Fibroblast of lung (primary cell): ENCODE results near the gene ACO2.

ENCODE experiments used
- EZH2 ChIP-seq: IDR thresholded peaks from 2 replicates; pipeline ENCODE4 v1.5.1; 2012; ENCODE audit warnings: low read length, control low read depth, mild to moderate bottlenecking; ENCODE audit errors: missing control alignments
- TF ChIP-seq, protein P1 (sequence below), 2 donors: IDR thresholded peaks in 1 of 2; conservative IDR thresholded peaks in 1 of 2; 1 replicate in 1 of 2; 2 replicates in 1 of 2; pipeline ENCODE4 v1.5.1; 2011 to 2012; ENCODE audit warnings: low read length in 2 of 2, control low read depth in 1 of 2, inconsistent platforms in 1 of 2, low read depth in 1 of 2, mild to moderate bottlenecking in 1 of 2

- TF ChIP-seq, protein P1, sequence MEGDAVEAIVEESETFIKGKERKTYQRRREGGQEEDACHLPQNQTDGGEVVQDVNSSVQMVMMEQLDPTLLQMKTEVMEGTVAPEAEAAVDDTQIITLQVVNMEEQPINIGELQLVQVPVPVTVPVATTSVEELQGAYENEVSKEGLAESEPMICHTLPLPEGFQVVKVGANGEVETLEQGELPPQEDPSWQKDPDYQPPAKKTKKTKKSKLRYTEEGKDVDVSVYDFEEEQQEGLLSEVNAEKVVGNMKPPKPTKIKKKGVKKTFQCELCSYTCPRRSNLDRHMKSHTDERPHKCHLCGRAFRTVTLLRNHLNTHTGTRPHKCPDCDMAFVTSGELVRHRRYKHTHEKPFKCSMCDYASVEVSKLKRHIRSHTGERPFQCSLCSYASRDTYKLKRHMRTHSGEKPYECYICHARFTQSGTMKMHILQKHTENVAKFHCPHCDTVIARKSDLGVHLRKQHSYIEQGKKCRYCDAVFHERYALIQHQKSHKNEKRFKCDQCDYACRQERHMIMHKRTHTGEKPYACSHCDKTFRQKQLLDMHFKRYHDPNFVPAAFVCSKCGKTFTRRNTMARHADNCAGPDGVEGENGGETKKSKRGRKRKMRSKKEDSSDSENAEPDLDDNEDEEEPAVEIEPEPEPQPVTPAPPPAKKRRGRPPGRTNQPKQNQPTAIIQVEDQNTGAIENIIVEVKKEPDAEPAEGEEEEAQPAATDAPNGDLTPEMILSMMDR (conservative IDR thresholded peaks at IDR 0.05 in 1 of 2, IDR thresholded peaks at IDR 0.05 in 1 of 2; ENCODE audit: low read depth in 1 of 2, low read length in 2 of 2), result peak in 1 of 2 donors; percentile 34
- TF ChIP-seq EZH2, result no peak
Observed at GRCh38 chr22:41535244-41535643, 66.3 kb downstream of the ACO2 start.
